DMS53 (cell line): ENCODE results near the gene TANC1.
A peak's percentile ranks its signal among the peaks of the same experiment; 100 is the strongest.

ENCODE experiments used
- DNase-seq: peaks from one replicate; lab custom pipeline; 2025; lab: John Stamatoyannopoulos, UW

Gene TANC1

DNA sequence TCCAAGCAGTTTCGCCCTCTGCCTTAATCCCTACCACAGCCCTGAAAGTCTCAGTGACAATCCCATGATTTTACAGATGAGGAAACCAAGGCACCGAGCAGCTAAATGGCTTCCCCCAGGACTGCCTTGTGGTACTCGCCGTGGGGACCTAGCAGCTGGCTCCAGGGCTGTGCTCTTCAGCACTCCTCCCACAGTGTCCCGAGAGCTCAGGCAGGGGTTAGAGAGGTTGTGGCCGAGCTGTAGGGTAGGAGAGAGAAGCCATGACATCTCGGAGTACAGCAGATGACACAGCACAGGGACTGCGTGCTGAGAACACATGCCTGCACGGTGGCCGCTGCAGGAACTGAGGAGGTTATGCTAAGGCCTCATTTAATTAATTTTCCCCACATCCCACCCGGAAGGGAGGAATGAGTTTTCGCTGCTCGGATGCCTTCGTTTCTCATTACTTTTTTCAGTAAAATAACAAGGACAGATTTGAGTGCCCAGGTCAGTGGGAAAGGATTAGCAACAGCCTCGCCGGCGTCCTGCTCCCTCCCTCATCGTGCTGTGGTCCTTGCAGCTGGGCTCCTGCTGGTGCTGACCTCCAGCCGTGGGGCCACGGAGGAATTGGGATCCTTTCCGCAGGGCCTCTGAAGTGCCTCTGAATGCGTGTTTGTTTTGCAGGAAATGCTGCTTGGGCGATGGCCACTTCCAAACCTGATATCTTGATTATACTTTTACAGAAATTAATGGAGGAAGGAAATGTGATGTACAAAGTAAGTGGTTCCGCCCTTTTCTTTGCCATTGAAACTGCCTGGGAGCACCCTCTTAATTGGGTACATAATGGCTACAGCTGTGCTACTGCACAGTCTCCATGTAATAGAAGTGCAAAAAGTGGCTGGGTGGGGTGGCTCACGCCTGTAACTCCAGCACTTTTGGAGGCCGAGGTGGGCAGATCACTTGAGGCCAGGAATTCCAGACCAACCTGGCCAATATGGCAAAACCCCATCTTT lies 256.9 kb downstream of the TANC1 start:
- DNase-seq, result peak; percentile 45

DNA sequence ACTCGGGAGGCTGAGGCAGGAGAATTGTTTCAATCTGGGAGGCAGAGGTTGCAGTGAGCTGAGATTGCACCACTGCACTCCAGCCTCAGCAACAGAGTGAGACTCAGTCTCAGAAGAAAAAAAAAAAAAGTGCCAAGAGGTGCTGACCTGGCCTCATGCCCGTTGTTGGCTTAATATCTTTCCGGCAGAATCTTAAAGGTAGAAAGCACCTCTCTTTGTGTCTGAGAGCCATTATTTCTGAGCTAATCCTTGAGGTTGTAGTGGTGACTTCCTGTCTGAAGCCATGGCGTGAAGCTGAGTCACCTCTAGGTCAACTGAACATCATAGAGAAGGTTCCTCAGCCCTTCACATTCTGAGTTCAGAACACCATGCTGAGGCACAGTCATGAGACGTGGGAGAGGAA lies 257.6 kb downstream of the TANC1 start:
- peak; percentile 96 for DNase-seq

DNA sequence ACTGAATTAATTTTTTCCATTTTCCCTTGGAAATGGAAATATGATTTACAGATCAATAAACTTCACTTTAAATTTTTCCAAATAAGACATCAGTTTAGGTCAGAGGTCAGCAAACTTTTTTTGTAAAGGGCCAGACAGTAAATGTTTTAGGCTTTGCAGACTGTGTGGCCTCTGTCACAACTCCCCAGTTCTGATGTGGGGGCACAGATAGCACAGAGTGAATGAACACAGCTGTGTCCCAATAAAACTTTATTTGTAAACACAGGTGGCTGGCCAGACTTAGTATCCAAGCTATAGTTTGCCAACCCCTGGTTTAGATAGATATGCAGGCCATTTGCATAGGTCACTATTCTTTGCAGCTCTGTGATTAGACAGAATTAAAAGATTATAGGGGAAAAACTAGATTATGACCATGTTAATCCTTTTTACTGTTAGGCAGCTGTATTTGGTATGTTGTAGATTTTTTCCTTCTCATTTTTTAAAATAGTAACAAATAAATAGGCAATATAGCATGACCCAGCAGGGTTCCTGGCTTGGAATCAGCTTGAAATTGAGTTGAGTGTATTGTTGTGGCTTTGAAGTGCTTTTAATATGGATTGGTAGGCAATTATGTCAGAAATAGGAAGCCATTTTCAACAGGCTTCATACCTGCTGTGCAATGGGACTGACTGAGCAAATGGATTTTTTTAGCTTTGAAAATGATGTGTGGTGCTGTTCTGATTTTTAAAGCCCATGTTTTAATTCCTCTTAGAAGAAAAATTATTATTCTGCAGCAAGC lies 258.4 kb downstream of the TANC1 start:
- peak; percentile 48 for DNase-seq

DNA sequence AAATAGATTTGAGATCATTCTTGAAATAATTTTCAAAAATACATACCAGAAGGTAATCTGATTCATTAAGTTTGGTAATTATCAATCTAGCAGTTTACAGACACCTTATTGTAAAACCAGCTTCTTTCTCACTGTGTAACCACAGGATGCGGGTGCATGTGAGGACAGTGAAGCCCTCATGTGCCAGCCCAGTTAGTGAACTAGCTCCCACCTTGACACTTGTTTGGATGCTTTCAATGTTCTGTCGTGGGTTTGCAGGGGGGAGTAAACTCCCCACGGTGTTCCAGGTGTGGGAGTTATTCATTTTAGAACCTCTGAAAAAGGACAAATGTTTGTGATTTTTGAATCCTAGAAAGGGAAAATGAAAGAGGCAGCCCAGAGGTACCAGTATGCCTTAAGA lies 259.0 kb downstream of the TANC1 start:
- DNase-seq, result no peak

DNA sequence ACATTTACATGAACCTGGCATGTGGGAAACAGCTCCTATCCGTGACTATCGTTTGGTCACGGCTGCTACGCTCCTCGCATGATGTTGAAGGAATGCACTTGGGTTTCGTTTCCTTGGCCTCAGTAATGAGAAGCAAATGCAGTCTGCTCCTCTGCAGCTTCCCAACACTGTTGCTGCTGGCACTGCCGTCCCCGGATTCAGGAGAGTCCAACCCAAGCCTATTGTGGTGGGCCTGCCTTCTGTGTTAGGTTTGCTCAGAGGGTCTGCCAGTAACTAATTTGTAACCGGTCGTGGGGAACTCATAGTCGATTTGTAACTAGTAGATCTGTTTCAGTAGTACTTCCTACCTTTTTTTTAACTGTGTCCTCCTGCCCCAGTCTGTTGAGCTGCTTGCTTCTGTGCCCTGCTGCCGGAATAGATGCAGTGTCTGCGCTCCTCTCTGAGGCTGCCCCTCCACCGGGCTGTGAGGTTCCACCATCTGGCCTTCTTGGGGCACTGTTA lies 259.7 kb downstream of the TANC1 start:
- no peak for DNase-seq

DNA sequence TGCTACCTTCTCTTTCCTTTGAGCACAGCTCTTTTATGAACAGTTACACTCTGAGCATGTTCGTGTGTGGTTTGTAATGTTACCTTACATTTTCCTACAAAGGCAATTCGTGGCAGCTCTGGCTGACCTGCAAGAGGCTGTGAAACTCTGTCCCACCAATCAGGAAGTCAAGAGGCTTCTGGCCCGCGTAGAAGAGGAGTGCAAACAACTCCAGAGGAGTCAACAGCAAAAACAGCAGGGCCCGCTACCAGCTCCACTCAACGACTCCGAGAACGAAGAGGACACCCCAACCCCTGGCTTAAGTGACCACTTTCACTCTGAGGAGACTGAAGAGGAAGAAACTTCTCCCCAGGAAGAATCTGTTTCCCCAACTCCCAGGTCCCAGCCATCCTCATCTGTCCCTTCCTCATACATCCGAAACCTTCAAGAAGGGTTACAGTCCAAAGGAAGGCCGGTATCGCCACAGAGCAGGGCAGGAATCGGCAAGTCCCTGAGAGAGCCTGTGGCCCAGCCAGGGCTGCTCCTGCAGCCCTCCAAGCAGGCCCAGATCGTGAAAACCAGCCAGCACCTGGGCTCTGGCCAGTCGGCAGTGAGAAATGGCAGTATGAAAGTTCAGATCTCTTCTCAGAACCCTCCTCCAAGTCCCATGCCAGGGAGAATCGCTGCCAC lies 261.2 kb downstream of the TANC1 start:
- DNase-seq, result peak; percentile 72

DNA sequence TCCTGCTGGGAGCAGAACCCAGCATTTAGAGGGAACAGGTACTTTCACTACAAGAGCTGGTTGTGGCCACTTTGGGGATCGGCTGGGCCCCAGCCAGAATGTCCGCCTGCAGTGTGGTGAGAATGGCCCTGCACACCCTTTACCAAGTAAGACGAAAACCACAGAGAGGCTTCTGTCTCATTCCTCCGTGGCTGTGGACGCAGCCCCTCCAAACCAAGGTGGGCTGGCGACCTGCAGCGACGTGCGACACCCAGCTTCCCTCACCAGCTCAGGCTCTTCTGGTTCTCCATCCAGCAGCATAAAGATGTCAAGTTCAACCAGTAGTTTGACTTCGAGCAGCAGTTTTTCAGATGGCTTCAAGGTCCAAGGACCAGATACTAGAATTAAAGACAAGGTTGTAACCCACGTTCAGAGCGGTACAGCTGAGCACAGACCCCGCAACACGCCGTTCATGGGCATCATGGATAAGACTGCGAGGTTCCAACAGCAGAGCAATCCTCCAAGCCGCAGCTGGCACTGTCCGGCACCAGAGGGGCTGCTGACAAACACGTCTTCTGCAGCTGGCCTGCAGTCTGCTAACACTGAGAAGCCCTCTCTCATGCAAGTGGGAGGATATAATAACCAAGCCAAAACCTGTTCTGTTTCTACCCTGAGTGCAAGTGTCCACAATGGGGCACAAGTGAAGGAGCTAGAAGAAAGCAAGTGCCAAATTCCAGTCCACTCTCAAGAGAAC lies 261.9 kb downstream of the TANC1 start:
- DNase-seq, result no peak

DNA sequence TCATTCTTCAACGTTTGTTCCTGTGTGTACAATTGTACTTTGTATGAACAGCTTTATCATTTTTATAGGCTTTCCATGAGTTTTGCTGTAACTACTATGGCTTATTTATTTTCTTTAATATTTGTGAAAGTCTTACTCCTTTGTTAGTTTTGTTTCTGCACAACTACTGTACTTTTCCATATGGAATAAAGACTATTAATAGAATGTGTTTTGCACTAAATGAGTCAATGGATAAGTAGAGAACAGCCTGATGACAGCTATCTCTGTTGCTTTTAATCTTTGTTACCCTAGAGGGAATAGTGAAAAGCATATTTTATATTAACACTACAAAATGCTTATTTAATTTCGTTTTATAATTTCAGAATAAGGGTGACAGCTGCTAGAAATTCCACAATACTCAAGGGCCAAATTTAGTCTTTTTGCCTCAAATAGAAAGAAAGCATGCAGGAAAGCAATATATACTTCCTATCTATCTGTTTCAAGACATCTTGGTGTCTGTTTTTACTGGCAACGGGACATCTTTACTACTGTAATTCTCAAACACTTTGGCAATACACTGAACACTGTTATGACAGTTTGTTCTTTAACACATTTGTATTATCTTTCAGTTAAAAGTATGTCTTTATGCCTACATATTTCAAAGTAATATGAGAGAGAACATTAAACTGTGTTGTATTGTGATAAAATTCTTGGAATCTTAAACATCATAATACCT lies 264.2 kb downstream of the TANC1 start:
- peak; percentile 22 for DNase-seq

DNA sequence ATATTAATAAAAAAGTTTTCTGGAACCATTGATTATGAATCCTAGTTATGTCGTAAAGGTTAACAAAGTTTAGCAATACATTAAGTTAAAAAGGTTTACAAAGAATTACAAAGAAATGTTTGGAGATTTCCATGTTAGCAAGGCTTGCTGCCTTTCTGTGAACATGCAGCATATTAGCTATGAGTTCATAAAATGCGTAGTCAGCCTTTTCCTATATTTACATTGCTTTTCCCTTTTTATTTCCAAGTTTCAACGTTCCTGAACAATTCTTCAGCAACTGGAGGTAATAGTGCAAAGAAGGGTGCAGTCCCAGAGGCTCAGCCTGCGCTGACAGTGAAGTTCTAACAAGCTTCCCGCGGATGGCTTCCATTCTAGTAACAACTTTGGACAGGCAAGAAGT lies 266.4 kb downstream of the TANC1 start:
- DNase-seq, result no peak

DNA sequence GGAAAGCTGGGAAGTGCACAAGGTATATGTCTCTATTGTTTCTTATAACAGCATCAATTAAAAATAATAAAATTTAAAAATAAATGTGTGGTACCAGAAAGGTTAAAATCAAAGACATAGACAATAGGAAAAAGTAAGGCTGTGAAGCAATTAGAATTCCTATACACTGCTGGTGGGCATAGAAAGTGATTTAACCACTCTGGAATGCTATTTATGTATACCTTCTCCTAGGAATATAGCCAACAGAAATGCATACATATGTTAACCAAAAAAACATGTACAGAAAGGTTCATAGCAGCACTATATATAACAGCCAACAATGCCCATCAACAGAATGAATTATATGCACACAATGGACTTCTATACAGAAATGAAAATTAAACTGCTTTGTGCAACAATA lies 275.1 kb downstream of the TANC1 start:
- DNase-seq, result no peak

DNA sequence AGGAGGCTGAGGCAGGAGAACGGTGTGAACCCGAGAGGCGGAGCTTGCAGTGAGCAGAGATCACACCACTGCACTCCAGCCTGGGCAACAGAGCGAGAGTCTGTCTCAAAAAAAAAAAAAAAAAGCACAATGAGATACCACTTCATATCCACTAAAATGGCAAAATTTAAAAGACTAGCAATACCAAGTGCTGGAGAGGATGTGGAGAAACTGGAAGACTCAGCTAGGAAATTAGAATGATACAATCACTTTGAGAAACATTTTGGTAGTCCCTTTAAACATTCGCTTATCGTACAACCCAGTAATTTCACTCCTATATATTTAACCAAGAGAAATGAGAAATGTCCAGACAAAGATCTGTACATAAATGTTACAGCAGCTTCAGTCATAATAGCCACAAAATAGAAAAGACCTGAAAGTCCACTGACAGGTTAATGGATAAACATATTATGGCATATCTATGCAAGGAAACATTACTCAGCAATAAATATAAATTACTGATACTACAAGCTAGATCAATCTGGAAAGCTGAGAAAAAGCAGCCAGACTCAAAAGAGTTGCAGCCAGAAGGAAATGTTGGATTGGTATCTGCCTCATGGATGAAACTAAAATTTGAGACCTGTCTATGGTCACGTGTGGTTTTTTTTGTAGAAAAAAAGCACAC lies 278.0 kb downstream of the TANC1 start:
- DNase-seq, result no peak

DNA sequence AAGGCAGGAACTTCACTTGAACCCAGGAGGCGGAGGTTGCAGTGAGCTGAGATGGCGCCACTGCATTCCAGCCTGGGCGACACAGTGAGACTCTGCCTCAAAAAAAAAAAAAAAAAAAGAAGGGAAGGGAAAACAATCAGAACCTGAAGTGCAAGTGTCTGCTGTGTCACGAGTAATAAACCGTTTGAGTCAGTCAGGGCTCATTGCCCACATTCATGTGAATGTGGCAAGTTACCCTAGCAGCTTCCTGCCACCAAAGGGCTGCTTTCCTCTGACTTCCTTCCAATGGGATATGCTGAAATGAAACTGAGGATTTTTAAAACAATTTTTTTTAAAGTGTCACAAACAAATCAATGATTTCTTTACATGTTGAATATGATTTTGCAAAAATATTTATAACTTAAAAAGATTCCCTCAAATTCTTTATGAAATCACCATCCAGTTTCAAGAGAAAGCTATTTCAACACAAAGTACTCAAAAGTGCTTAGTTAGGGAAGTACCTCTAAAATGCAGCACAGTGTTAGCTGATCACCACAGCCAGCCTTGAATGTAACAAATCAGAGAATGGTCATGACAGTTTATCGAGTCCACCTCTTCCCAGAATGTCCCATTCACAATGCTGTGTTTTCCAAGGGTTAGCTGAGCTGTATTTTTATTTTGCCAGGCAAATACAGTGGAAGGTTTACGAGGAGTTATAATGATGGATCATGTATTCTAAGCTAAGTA lies 281.7 kb downstream of the TANC1 start:
- peak; percentile 93 for DNase-seq

DNA sequence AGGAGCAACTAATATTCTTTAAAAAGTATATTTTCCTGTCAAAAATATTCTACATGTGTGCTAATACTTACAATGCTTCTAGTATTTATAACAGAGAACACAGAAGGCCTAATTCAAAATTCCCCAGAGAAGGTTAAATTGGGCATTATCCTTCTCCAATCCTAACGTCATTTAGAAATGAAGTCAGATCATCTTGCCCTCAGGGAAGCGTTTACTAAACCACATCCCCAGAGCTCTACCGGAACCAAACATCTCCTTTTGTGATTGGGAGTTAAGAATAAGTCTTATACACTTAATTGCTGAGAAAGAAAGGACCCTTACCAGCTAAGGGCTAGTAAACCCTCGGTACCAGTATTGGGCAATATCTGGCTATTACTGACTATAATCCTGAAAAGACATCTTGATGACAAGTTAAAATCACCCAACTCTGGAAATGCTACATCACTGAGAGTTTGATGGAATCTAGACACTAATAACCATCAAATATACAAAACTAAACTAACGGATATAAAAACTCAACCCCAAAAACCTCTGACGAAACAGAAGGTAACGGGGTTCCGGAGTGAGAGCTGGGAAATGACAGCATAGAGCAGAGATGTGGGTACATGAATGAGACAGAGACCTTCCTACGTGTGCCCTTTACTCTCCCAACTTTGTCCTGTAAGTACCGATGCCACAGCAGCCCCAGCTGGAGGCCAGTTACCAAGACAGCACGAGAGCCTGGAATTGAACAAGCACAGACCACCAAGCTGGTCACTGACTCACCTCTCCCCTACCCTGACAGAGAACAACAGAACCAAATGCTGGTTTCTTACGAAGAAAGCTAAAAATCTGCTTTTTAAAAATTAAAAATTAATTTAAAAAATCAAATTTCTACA lies 283.1 kb downstream of the TANC1 start:
- DNase-seq, result no peak

DNA sequence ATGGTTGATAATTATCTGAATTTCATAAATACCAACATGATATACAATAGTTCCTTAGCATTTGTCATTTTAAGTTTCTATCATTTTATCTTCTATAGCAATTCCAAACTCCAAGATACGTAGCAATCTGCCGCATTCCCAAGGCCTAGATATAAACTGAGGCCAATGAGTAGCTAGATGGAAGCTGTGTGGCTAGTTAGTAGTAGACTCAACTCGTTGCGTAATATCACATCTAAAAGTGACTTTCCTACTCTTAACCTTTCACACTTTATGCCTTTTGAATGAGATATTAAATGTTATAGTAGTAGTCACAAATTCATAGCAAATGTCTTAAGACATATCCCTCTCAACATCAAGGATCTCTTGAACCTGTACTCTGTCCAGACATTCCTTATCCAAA lies 284.5 kb downstream of the TANC1 start:
- DNase-seq, result no peak

DNA sequence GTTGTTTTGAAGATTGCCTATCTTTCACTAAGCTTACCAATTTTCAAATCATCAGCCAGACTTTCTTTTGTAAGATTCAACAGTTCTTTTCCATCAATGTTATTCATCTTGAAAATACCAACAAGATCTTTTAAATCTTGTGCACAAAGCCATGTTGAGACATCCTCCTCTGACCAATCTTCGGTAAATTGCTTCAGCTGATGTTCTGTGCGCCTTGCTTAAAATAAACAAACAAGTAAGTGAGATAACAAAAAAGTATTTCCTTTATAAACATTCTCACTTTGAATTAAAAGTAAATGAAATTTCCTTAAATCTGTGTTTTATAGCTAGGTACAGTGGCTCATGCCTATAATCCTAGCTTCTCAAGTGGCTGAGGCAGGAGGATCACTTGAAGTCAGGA lies 287.7 kb downstream of the TANC1 start:
- no peak for DNase-seq

DNA sequence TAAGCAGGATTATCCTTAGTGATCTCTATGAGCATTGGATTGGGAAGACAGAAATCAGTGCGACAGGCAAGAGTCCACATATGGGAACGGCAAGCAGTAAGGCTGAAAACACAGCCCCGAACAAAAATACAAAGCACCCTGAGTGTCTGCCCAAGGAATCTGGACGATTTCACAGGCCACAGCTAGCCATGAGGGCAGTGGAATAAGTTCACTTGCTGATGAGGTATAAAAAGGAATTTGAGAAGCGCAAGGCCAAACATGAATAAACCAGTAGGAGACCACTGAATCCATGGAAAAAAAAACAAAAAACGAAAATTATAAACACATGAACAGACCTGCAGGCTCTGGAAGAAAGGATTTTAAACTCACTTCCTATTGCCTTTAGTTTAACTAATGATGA lies 293.8 kb downstream of the TANC1 start:
- no peak for DNase-seq

DNA sequence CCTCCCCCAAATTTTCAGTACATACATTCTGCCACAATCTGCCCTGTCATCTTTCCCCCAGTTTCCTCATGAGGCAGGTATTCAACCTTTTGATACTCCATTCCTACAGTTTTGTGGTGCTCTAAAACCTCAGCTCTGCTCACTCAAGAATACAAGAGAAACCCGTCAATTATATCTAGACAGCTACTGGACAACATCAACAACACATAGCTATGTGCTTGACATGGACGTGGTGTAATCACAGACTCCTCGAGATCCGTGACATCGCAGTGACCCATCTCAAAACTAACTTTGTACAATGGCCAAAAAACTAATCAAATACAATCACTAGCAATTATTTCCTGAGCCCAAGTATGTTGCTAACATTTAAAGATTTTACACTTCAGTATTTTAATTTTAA lies 294.5 kb downstream of the TANC1 start:
- no peak for DNase-seq

DNA sequence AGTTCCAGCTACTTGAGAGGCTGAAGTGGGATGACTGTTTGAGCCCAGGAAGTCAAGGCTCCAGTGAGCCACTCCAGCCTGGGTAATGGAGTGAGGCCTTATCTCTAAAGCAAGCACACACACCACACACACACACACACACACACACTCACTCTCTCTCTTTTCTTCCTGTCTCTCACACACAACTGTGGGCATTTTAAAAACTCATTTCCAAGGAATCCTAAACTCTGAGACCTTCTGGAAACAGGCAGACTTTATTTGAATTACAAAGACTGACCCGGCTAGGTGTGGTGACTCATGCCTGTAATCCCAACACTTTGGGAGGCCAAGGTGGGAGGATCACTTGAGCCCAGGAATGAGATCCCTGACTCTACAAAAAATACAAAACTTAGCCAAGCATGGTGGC lies 296.7 kb downstream of the TANC1 start:
- peak; percentile 75 for DNase-seq

DNA sequence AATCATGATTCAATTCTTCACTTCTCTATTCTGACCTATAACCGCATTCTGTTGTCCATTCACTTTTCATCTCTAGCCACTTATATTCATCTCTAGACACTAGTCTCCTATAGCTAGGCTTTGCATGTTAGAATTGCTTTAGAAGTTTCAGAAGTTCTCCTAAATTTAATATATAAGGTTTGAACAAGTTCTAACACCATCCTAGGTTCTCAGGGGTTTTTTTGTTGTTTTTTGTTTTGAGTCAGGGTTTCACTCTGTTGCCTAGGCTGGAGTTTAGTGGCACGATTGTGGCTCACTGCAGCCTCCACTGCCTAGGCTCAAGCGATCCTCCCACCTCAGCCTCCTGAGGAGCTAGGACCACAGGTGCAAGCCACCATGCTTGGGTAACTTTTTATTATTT lies 298.1 kb downstream of the TANC1 start:
- DNase-seq, result no peak
